Stimulated activated CD4-positive, alpha-beta T cell treated with anti-CD3 and anti-CD28 coated beads, Interleukin-15, amount 100 ng/mL, for 24 hours (primary cell): ENCODE results near the gene CHKA.

Experiments used
- DNase-seq: peaks from one replicate; pipeline ENCODE4 v3.0.0-alpha.2; 2020

The CHKA gene

GRCh38 chr11:68028802-68029545 lies 92.2 kb downstream of the CHKA start:
- DNase-seq = no peak

DNA sequence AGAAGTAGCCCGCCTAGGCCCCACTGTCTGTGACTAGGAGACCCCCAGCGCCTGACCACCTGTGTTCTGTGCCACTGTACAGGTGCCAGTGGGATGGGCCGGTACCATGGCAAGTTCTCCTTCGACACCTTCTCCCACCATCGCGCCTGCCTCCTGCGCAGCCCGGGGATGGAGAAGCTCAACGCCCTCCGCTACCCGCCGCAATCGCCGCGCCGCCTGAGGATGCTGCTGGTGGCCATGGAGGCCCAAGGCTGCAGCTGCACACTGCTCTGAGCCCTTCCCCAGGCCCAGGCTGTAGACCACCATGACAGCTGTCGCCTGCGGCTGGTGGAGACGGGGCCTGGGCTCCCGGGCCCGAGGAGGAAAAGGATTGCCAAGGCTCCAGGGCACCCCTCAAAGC lies 93.5 kb downstream of the CHKA start:
- DNase-seq = no peak

DNA sequence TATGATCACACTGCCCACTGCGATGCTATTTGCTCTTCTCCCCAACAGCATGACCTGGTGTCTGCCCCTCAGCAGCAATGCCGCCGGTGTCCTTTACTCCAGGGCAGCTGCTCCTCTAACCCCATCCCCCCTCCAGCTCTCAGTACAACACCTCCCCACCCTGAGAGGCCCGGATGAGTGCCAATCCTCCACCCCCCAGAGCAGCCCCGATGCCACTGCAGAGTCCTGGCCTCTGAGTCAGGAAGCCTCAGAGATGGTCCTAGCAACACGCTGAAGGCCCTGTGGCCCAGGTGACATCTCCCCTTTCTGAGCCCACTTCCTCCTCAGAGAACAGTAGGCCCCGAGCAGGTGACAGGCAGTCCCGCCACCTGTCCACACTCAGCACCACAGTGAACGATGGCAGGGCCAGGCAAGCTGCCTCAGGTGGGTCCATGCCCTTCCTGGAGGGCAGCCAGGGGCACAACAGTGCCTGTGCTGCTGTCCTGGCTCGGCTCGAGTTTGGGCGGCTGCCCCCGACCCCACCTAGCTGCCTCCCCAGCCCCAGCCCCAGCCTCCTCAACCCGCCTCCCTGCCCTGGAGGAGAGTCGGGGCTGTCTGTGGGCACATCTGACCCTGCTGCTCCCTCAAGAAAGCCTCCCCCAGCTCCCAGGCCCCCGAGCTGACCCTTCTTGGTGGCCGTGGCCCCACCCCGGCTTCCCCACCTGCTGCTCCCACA lies 94.6 kb downstream of the CHKA start:
- DNase-seq = no peak

DNA sequence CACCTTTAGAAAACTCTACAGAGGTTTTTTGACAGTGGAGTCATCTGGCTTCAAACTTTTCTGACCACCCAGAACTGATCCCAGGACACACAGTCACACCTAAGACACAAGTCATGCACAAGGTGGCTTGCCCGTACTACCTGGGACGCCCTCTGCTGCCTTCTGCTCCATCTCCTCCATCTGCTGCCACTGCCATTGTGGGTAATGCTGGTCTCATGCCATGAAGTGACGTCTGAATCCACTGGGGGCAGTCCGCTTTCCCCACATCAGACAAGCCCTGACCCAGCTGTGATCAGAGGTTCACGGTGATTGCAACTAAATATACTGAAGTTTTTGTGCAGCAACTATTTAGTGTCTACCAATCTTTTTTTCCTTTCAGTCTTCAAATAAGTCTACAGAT lies 96.1 kb downstream of the CHKA start:
- no peak for DNase-seq

GRCh38 chr11:68024508-68024907 lies 96.7 kb downstream of the CHKA start:
- DNase-seq = no peak

- no peak for DNase-seq
Measured at GRCh38 chr11:68022531-68022930, 98.7 kb downstream of the CHKA start.

- DNase-seq = no peak
Measured at GRCh38 chr11:68021167-68021787, 99.9 kb downstream of the CHKA start.

GRCh38 chr11:68020575-68020974 lies 100.6 kb downstream of the CHKA start:
- DNase-seq = no peak

DNA sequence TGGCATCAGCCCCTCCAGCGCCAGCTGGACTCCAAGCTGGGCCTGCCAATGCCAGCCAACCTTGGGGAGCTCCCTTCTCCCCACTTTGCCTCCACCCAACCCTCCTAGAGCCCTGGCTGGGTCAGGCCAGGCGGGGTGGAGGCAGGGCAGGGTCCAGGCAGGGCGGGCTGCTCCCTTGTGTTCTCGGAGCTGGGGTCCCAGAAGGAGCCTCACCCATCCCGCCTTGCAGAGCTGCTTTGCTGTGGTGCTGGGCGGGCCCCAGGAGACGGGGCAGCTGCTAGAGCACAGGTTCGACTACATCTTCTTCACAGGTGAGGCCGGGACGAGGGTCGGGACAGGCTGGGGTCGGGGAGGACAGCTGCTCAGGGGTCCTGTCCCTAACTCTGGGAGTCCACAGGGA lies 101.7 kb downstream of the CHKA start:
- DNase-seq = no peak

DNA sequence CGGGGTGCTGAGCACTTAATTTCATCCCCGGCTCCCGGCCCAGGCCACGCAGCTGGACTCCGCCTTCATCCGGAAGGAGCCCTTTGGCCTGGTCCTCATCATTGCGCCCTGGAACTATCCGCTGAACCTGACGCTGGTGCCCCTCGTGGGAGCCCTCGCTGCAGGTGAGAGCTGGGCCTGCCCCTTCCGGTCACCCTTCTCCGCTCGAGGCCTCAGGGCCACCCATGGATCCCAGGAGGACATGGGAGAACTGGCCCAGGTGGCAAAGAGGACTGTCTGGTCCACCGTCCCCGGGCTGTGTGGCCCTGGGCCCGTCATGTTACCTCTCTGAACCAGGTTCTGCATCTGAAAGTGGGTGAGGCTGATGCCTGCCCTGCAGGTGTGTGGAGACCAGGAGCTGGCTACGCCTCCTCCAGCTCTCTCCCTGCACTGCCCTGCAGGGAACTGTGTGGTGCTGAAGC lies 102.4 kb downstream of the CHKA start:
- DNase-seq = no peak

GRCh38 chr11:68017980-68018729 lies 103.0 kb downstream of the CHKA start:
- no peak for DNase-seq

DNA sequence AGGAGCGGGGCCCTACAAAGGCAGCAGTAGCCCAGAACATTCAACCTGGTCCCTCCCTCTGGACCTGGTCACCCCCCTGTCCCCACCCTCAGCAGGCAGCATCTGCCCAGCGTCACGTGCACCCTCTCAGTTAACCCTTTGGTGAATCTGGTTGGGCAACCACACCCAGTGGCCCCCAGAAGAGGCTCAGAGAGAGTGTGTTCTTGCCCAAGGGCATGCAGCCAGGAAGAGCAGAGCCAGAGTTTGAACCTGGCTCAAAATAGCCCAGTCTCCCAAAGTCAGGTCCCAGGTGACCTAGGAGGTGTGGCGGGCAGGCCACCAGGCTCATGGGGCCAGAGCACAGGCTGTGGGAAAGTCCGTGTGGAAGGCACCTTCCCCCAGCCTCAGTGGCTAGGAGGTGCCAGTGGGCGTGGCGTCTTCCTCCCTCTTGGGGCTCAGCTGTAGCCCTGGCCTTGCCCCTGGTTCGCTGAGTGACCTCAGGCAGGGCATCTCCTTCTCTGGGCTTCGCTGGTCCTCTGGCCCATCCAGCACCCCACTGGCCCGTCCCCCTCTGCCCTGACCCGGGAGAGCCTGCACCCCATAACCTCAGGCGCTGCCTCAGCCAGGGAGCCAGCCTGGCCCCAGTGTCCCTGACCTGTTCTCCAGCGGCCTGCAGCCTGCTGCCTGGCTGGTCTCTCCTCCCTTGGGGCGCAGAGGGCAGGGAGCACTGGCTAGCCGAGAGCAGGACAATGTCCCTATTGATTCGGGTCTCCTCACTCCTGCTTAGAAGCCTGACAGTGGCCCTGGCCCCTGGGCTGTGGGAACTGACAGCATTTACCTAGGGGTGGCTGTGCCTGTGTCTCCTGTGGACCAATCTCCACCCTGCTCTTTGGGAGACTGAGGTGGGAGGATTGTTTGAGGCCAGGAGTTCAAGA lies 104.0 kb downstream of the CHKA start:
- DNase-seq = no peak

DNA sequence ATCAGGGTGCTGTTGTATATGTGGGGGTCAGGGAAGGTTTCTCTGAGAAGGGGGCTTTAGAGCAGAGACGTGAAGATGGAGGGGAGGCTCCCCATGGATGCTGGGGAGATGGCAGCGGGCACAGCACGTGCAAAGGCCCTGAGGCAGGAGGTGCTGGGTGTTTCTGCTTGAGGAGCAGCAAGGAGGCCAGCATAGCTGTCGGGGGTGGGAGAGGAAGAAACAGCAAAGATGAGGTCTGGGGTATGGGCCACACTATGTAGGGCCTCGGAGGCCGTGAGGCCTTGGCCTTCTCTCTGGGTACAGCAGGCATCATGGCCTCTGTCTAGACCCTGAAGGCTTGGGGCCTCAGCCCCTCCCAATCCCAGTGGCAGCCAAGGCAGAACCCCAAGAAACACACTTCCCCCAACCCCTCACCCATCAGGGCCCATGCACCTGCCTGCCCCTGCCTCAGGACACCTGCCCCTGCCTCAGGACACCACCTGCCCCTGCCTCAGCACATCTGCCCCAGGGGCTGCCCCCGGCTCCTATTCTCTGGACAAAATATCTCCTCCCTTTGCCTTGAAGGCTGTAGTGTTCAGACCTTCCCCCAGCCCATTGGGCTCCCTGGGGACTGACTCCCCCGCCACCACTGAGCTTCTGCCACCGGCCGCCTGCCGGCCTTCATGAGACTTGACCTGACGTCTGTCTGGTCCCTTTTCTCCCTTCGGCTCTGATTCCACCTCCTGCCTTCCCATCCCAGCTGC lies 104.9 kb downstream of the CHKA start:
- no peak for DNase-seq

DNA sequence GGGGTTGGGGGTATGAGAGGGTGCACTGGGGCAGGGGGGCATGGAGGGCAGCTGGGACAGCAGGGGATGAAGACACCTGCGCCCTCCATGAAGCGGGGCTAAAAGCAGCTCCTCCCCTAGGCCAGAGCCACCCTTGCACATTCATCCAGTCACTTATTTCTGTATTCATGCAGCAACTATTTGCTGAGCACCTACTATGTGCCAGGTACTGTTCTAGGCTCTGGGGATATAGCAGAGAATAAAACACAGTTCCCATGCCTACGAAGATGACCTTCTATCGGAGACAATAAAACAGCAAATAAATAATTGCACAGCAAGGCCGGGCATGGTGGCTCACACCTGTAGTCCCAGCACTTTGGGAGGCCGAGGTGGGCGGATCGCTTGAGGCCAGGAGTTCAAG lies 105.7 kb downstream of the CHKA start:
- no peak for DNase-seq

- no peak for DNase-seq
Measured at GRCh38 chr11:68014947-68015447, 106.2 kb downstream of the CHKA start.

DNA sequence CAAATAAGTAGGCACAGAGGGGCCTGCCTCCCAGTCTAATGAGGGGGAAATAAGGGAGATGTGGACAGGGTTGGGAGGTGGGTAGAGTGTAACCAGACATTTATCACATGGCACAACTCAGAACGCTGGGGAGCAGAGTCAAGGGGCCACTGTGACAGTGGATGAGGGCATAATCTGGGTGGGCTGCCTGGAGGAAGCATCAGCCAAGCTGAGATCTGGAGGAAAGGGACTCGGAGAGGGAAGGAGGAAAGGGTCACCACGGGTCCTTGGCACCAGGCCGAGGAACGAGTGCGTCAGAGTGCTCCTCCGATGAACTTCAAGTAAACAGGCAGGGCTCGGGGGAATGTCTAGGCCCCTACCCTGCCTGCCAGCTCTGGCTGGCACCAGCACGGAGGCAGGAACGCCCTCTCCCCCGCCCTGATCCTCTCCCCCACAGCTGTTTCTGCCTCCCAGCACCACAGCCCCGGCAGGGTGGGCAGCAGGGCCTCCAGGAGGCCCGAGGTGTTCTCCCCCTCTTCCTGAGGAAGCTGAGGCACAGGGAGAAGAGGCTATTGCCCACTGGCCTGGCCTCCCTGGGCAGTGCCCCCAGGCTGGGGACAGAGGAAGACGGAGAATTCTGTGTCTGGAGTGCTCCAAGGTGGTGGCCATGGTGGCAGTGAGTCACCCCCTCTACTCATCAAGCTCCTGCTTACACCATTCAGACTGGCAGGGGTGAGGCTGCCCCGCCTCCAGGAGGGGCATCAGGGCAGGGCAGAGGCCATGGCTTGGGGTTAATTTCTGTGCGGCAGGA lies 106.8 kb downstream of the CHKA start:
- no peak for DNase-seq

- DNase-seq = no peak
Measured at GRCh38 chr11:68013611-68014156, 107.5 kb downstream of the CHKA start.

DNA sequence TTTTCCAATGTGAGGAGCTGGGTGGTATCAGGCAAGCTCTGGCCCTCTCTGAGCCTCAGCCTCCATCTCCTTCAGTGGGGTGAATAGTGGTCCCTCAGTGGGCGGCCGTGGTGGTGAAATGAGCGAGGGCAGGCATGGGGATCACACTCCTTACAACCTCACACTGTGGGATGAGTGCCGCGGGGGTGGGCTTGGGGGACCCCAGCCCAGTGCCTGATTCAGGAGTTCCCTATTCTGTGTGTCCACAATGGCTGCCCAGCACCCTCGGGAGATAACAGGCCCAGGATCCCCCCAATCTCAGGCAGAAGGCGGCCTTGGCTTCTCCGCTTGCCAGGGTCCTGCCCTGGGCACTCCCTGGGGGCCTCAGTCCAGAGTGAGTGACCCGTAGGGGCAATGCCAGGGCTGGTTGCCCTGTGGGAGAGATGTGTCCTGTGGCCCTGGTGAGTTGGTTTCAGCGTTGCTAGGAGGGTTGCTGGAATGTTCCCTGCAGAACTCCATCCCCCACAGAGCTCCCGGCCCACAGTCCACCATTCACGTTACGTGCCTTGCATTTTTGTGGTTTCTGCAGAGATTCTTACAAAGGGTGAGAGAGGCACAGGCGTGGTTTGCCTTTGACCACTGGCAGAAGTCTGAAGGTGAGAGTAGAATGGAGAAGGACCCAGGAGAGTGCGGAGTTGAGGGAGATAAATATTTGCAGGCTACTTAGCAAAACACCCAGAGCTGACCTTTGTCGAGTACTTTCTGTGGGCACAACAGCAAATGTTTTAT lies 108.2 kb downstream of the CHKA start:
- DNase-seq = no peak
